NCI-H2227 treated with DMSO at 0.1 percent for 48 hours (cell line): ENCODE data around the gene NMNAT3.

Experiments
- DNase-seq: peaks from one replicate; lab custom pipeline; 2025; lab: John Stamatoyannopoulos, UW

The NMNAT3 gene

DNA sequence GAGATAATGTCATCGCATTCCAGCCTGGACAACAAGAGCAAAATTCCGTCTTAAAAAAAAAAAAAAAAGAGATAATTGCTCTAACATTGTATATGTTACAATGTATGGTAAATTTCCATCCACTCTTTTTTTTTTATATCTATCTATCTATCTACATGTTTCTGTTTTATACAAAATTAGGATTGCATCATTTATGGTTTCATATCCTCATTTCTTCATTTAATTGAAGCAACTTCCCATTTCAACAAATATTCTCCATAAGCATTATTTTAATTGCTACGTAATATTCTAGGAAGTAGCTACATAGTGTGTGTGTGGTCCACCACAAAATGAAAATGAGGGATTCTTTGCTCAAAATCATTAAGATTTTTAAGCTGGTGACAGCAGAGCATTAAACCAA lies 156.6 kb downstream of the NMNAT3 start:
- DNase-seq = no peak

DNA sequence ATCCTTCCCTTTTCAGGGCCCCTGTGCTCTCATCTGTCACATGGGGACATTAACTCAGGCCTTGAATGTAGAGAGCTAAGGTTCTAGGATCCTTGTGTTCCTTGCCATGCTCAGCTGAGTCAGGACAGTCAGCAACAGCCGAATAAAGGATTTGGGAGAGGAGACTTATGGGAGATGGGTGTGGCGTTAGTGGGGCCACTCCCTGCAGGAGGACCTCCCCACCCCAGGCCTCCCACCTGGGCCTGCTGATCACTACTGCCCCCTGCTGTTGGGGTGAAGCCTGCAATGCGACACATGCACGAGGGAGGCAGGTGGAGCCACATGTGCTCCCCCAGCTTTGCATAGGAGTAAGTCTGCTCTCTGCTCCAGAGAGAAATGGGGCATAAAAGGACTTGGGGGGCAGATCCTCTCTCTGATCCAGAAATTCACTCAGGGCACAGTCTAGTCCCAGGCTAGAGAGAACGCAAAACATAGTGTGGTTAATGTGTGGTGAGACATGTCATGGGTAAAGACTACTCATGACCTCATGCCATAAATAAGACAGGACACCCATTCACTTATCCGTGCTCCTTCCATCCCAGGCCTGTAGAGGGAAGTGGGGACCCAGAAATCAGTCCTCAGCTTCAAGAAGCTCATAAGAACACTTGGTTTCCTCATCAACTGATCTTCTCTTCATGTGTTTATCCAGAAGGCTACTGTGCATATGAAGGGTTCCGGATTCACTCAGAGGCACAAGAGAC lies 157.6 kb downstream of the NMNAT3 start:
- DNase-seq = no peak

GRCh38 chr3:139518926-139519842 lies 158.6 kb downstream of the NMNAT3 start:
- DNase-seq = no peak

DNA sequence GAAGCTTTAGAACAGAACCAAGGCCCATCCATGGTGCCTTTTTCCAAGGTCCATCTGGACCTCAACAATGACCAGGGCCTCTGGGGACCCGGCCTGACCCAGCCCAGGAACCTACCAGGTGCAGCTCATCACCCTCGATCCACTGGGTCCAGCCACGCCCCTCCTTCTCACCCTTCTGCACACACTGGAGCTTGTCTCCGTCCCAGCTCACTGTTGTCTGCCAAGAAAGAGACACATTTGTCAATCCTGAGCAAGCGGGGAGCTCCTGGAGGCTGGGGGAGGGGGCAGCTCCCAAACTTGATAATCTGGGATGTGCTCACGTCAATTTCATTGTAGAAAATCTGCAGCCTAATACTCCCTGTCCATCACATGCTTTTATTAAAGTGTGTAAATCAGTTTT lies 159.5 kb downstream of the NMNAT3 start:
- DNase-seq = no peak

GRCh38 chr3:139517321-139518065 lies 160.3 kb downstream of the NMNAT3 start:
- DNase-seq = no peak

DNA sequence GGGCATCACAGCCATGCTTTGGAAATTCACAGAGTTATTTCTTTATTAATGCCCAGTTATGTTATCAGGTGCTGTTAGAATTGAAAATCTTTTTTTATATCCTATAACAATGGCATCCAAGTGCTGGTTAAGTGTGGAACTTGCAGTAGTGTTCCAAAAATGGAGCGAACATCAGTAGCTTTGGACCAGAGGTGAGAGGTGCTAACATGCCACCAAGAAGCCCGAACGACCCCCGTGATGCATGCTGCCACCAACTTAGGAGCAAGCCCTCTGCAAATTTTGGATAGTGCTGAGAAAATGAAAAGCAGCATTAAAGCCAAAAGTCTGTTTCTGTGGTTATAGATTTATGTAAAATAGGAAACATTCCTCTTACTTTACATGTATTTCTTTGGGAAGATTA lies 163.0 kb downstream of the NMNAT3 start:
- DNase-seq = no peak
